ENCODE measurements around the gene KIF3A. TPM values are rescaled to one million over a fixed set of nuclear protein-coding genes. Genes with fewer than 3 reads are reported as not detected.

The KIF3A gene
- total and polyA plus RNA-seq, 8 donors = 0.58 to 19.3 (median 4.6) TPM

- DNase-seq = no peak
- no peaks in the 10 kb centered on the region for H3K9me3 ChIP-seq
- H3K4me3 ChIP-seq = no peak overlapping the region
- TF ChIP-seq CTCF (IDR thresholded peaks at IDR 0.05) (no peak), EP300 (IDR thresholded peaks at IDR 0.05) (no peak), POLR2AphosphoS5 (IDR thresholded peaks at IDR 0.05) (no peak), POLR2A (IDR thresholded peaks at IDR 0.05) (no peak)
- no peaks in the 10 kb centered on the region for H3K27me3 ChIP-seq
- H3K36me3 ChIP-seq = peaks cover 0 to 4% (median 2%) of the 10 kb centered on the region in 4 donors
- intact Hi-C loops (cut with DNase I; ENCODE audit: low total_unique reads) = no loop called here
- peaks cover 8 to 20% (median 15%) of the 10 kb centered on the region in 4 donors for H3K4me1 ChIP-seq
- WGBS, 5 donors = 38 to 68% (median 53%) methylated on average over 2 of the region's 2 CpGs
- no peak overlapping the region for H3K27ac ChIP-seq
These were observed 2.7 kb downstream of the KIF3A start for GRCh38 chr5:132734687-132735086.

GRCh38 chr5:132733499-132734148 is 3.7 kb downstream of the KIF3A start:
- H3K27me3 ChIP-seq = no peaks in the 10 kb centered on the region
- no peak overlapping the region for H3K4me3 ChIP-seq
- WGBS, 5 donors = 79 to 90% (median 88%) methylated on average over 2 of the region's 2 CpGs
- peaks cover 8 to 20% (median 15%) of the 10 kb centered on the region in 4 donors for H3K4me1 ChIP-seq
- intact Hi-C loops (cut with DNase I; ENCODE audit: low total_unique reads) = no loop called here
- peaks cover 0 to 4% (median 2%) of the 10 kb centered on the region in 4 donors for H3K36me3 ChIP-seq
- TF ChIP-seq POLR2A (IDR thresholded peaks at IDR 0.05) (no peak), EP300 (IDR thresholded peaks at IDR 0.05) (no peak), POLR2AphosphoS5 (IDR thresholded peaks at IDR 0.05) (no peak), CTCF (IDR thresholded peaks at IDR 0.05) (no peak)
- H3K27ac ChIP-seq = no peak overlapping the region
- no peaks in the 10 kb centered on the region for H3K9me3 ChIP-seq
- no peak for DNase-seq

- no peak for TF ChIP-seq CTCF (IDR thresholded peaks at IDR 0.05)
- TF ChIP-seq POLR2AphosphoS5 (IDR thresholded peaks at IDR 0.05) = no peak
- 94 to 99% (median 95%) methylated on average over 10 of the region's 10 CpGs for WGBS, 5 donors
- no peaks in the 10 kb centered on the region for H3K27me3 ChIP-seq
- H3K27ac ChIP-seq = no peak overlapping the region
- intact Hi-C loops (cut with DNase I; ENCODE audit: low total_unique reads) = no loop called here
- H3K4me3 ChIP-seq = no peak overlapping the region
- H3K9me3 ChIP-seq = no peaks in the 10 kb centered on the region
- peaks cover 0 to 17% (median 13%) of the 10 kb centered on the region in 4 donors for H3K36me3 ChIP-seq
- DNase-seq = no peak
- no peaks in the 10 kb centered on the region for H3K4me1 ChIP-seq
These were observed 7.5 kb downstream of the KIF3A start for GRCh38 chr5:132729896-132730295.

GRCh38 chr5:132725745-132726144 is 11.6 kb downstream of the KIF3A start:
- Histone ChIP-seq H3K36me3 (peaks cover 0 to 14% (median 11%) of the 10 kb centered on the region in 4 donors), H3K27ac (no peak overlapping the region), H3K27me3 (no peaks in the 10 kb centered on the region), H3K4me1 (no peaks in the 10 kb centered on the region), H3K9me3 (no peaks in the 10 kb centered on the region), H3K4me3 (no peak overlapping the region)
- WGBS, 5 donors = 94 to 99% (median 96%) methylated on average over 2 of the region's 2 CpGs
- intact Hi-C loops (cut with DNase I; ENCODE audit: low total_unique reads) = no loop called here
- TF ChIP-seq POLR2AphosphoS5 (IDR thresholded peaks at IDR 0.05) = no peak
- no peak for TF ChIP-seq POLR2A (IDR thresholded peaks at IDR 0.05)
- no peak for TF ChIP-seq CTCF (IDR thresholded peaks at IDR 0.05)
- TF ChIP-seq EP300 (IDR thresholded peaks at IDR 0.05) = no peak
- DNase-seq = no peak

Data from stomach (tissue), 9 donors.